H9 (cell line): ENCODE measurements around the gene ABCC11. TPM values are rescaled to one million over a fixed set of nuclear protein-coding genes. Genes with fewer than 3 reads are reported as not detected.

Source experiments
- DNase-seq: peaks from one replicate; pipeline ENCODE4 v3.0.0-alpha.2; 2017
- H2AFZ ChIP-seq: one replicate; pipeline ENCODE4 v1.6.1; 2013; ENCODE audit warnings: mild to moderate bottlenecking, low read length, control low read depth, moderate library complexity
- H2AK5ac ChIP-seq: 2 replicates; pipeline ENCODE4 v1.6.1; 2013; ENCODE audit warnings: low read length, control low read depth, mixed read lengths; ENCODE audit not compliant: insufficient read length
- H2BK120ac ChIP-seq: one replicate; pipeline ENCODE4 v1.6.1; 2013; ENCODE audit warnings: low read depth, mild to moderate bottlenecking, low read length, control low read depth, inconsistent platforms; ENCODE audit not compliant: poor library complexity, severe bottlenecking
- H2BK12ac ChIP-seq: 2 replicates; pipeline ENCODE4 v1.6.1; 2013; ENCODE audit warnings: low read length, control low read depth, mixed read lengths, low read depth; ENCODE audit not compliant: insufficient read length
- H2BK15ac ChIP-seq: 2 replicates; pipeline ENCODE4 v1.6.1; 2013; ENCODE audit warnings: low read depth, low read length, control low read depth
- H2BK20ac ChIP-seq: one replicate; pipeline ENCODE4 v1.6.1; 2013; ENCODE audit warnings: low read depth, mild to moderate bottlenecking, low read length, control low read depth, inconsistent platforms; ENCODE audit not compliant: poor library complexity, severe bottlenecking
- H2BK5ac ChIP-seq: 2 replicates; pipeline ENCODE4 v1.6.1; 2013; ENCODE audit warnings: low read length, control low read depth, mixed read lengths; ENCODE audit not compliant: insufficient read length
- H3K14ac ChIP-seq: 2 replicates; pipeline ENCODE4 v1.6.1; 2013; ENCODE audit warnings: low read length, control low read depth; ENCODE audit not compliant: insufficient read depth
- H3K18ac ChIP-seq: 2 replicates; pipeline ENCODE4 v1.6.1; 2013; ENCODE audit warnings: low read depth, mild to moderate bottlenecking, mixed read lengths, low read length, control low read depth; ENCODE audit not compliant: insufficient read length
- H3K23ac ChIP-seq: 2 replicates; pipeline ENCODE4 v1.6.1; 2013; ENCODE audit warnings: low read length, control low read depth, mixed read lengths, low read depth; ENCODE audit not compliant: insufficient read length
- H3K23me2 ChIP-seq: 2 replicates; pipeline ENCODE4 v1.6.1; 2013; ENCODE audit warnings: low read depth, mild to moderate bottlenecking, mixed read lengths, low read length, control low read depth; ENCODE audit not compliant: insufficient read length, poor library complexity, severe bottlenecking
- H3K27ac ChIP-seq: 2 replicates; pipeline ENCODE4 v1.5.1; 2013; ENCODE audit warnings: low read length, control low read depth, mixed read lengths, low read depth; ENCODE audit not compliant: insufficient read length
- H3K27me3 ChIP-seq: 2 replicates; pipeline ENCODE4 v1.6.1; 2013; ENCODE audit warnings: low read length, control low read depth, inconsistent platforms; ENCODE audit not compliant: insufficient read depth
- H3K4ac ChIP-seq: 2 replicates; pipeline ENCODE4 v1.6.1; 2013; ENCODE audit warnings: low read depth, mild to moderate bottlenecking, control low read depth, inconsistent platforms, low read length, moderate library complexity
- H3K4me1 ChIP-seq: 2 replicates; pipeline ENCODE4 v1.6.1; 2013; ENCODE audit warnings: low read length, control low read depth, inconsistent platforms; ENCODE audit not compliant: insufficient read depth
- H3K4me2 ChIP-seq: 2 replicates; pipeline ENCODE4 v1.6.1; 2013; ENCODE audit warnings: low read length, control low read depth, mixed read lengths; ENCODE audit not compliant: insufficient read length, insufficient read depth
- H3K56ac ChIP-seq: 2 replicates; pipeline ENCODE4 v1.6.1; 2013; ENCODE audit warnings: low read depth, mild to moderate bottlenecking, mixed read lengths, low read length, control low read depth; ENCODE audit not compliant: insufficient read length
- H3K79me1 ChIP-seq: 2 replicates; pipeline ENCODE4 v1.6.1; 2013; ENCODE audit warnings: low read depth, mild to moderate bottlenecking, moderate library complexity, low read length, control low read depth, inconsistent platforms; ENCODE audit not compliant: insufficient read depth, poor library complexity, severe bottlenecking
- H3K79me2 ChIP-seq: 2 replicates; pipeline ENCODE4 v1.6.1; 2013; ENCODE audit warnings: low read length, control low read depth, inconsistent platforms; ENCODE audit not compliant: insufficient read depth
- H3K9ac ChIP-seq: 2 replicates; pipeline ENCODE4 v1.6.1; 2013; ENCODE audit warnings: low read length, control low read depth, mixed read lengths; ENCODE audit not compliant: insufficient read length; ENCODE audit errors: extremely low read depth
- H3K9me3 ChIP-seq: one replicate; pipeline ENCODE4 v1.6.1; 2013; ENCODE audit warnings: low read depth, low read length, inconsistent platforms; ENCODE audit not compliant: control insufficient read depth
- H3T11ph ChIP-seq: one replicate; pipeline ENCODE4 v1.6.1; 2013; ENCODE audit warnings: mild to moderate bottlenecking, low read length, control low read depth, inconsistent platforms
- H4K20me1 ChIP-seq: one replicate; pipeline ENCODE4 v1.6.1; 2013; ENCODE audit not compliant: control insufficient read depth, insufficient read length, insufficient read depth
- H4K5ac ChIP-seq: 2 replicates; pipeline ENCODE4 v1.6.1; 2013; ENCODE audit warnings: low read depth, mild to moderate bottlenecking, mixed read lengths, low read length, control low read depth; ENCODE audit not compliant: insufficient read length
- H4K8ac ChIP-seq: replicated peaks from 2 replicates; pipeline ENCODE4 v1.6.1; 2013; ENCODE audit warnings: low read length, control low read depth, mixed read lengths, low read depth; ENCODE audit not compliant: insufficient read length
- H4K91ac ChIP-seq: 2 replicates; pipeline ENCODE4 v1.6.1; 2013; ENCODE audit warnings: low read depth, mild to moderate bottlenecking, moderate library complexity, mixed read lengths, low read length, control low read depth; ENCODE audit not compliant: insufficient read length
- H3K27ac Mint-ChIP-seq, 3 experiments: 2 replicates in 2 of 3; 3 replicates in 1 of 3; pipeline ENCODE4 v1.8.0; 2020 to 2021; ENCODE audit warnings: mixed read lengths in 3 of 3, mild to moderate bottlenecking in 1 of 3, moderate library complexity in 1 of 3
- H3K27me3 Mint-ChIP-seq: 2 replicates; pipeline ENCODE4 v1.8.0; 2021; ENCODE audit warnings: low read depth, mild to moderate bottlenecking, moderate library complexity, mixed read lengths
- H3K36me3 Mint-ChIP-seq, 3 experiments: 2 replicates in 2 of 3; 3 replicates in 1 of 3; pipeline ENCODE4 v1.8.0; 2020 to 2021; ENCODE audit warnings: low read depth in 3 of 3, mixed read lengths in 3 of 3; ENCODE audit not compliant: insufficient read depth in 1 of 3
- H3K4me1 Mint-ChIP-seq, 2 experiments: 2 replicates each; pipeline ENCODE4 v1.8.0; 2020; ENCODE audit warnings: mixed read lengths in 2 of 2
- H3K4me3 Mint-ChIP-seq, 2 experiments: 2 replicates in 1 of 2; 3 replicates in 1 of 2; pipeline ENCODE4 v1.8.0; 2020 to 2021; ENCODE audit warnings: mild to moderate bottlenecking in 2 of 2, mixed read lengths in 2 of 2, moderate library complexity in 1 of 2
- H3K9me3 Mint-ChIP-seq, 2 experiments: 2 replicates in 1 of 2; 3 replicates in 1 of 2; pipeline ENCODE4 v1.8.0; 2020; ENCODE audit warnings: mild to moderate bottlenecking in 2 of 2, mixed read lengths in 2 of 2, moderate library complexity in 1 of 2
- CTCF ChIP-seq: fragments of 200-600 bp; sonication (generic); conservative IDR thresholded peaks from 3 replicates; pipeline ENCODE4 v1.8.0; 2021; ENCODE audit warnings: antibody characterized with exemption, mild to moderate bottlenecking
- WGBS: extraction: QIAGEN DNeasy Blood & Tissue Kit; methylation state at CpG from one replicate; pipeline ENCODE4 v1.1.7; 2013; ENCODE audit warnings: missing lambda C conversion rate, low lambda C conversion rate, mixed read lengths; ENCODE audit not compliant: insufficient read length; ENCODE audit errors: extremely low coverage; 5-methylcytosine and 5-hydroxymethylcytosine counted together
- total RNA-seq: library from RNA; stranded (reverse); gene quantifications from 2 replicates; pipeline ENCODE4 v1.2.1, GENCODE V29; 2021

The ABCC11 gene
- total RNA-seq, 1 experiment from 2014 or later = 0.33 TPM

- TF ChIP-seq CTCF = no peak
- no peaks in the 10 kb centered on the region; a peak in 1 of 5 replicates for H3K9me3 Mint-ChIP-seq
- H3K27me3 Mint-ChIP-seq = peaks cover 14% of the 10 kb centered on the region
- Histone ChIP-seq H2AFZ (no peak overlapping the region), H4K91ac (no peak overlapping the region), H4K5ac (no peak overlapping the region), H2BK120ac (no peak overlapping the region), H3K4me2 (no peak overlapping the region), H3K4me1 (no peaks in the 10 kb centered on the region), H3K18ac (no peak overlapping the region), H3K14ac (no peak overlapping the region), H2BK5ac (no peak overlapping the region), H3T11ph (no peak overlapping the region), H3K9me3 (no peaks in the 10 kb centered on the region), H3K23me2 (no peaks in the 10 kb centered on the region), H4K20me1 (no peaks in the 10 kb centered on the region), H2BK15ac (no peak overlapping the region), H3K27me3 (no peaks in the 10 kb centered on the region), H2BK20ac (no peak overlapping the region), H3K4ac (no peak overlapping the region), H3K9ac (no peak overlapping the region), H3K79me2 (no peaks in the 10 kb centered on the region), H3K23ac (no peak overlapping the region), H4K8ac (no peak overlapping the region), H2BK12ac (no peak overlapping the region), H2AK5ac (no peak overlapping the region), H3K79me1 (no peaks in the 10 kb centered on the region), H3K56ac (no peak overlapping the region), H3K27ac (no peak overlapping the region)
- DNase-seq = no peak
- no peak overlapping the region for H3K27ac Mint-ChIP-seq
- no peak overlapping the region for H3K4me3 Mint-ChIP-seq
- WGBS = no CpG with 5 or more reads among the region's 11 CpGs
- no peaks in the 10 kb centered on the region; a peak in 1 of 7 replicates for H3K36me3 Mint-ChIP-seq
- H3K4me1 Mint-ChIP-seq = peaks cover 2 to 11% of the 10 kb centered on the region in 2 experiments; a peak in 2 of 4 replicates
Measured at GRCh38 chr16:48157302-48157701, 90.0 kb downstream of the ABCC11 start.
